Trophoblast cell (in vitro differentiated cells and primary cell): ENCODE results near the gene AR.
A peak's percentile ranks its signal among the peaks of the same experiment; 100 is the strongest.

Experiments
- DNase-seq, 2 donors: peaks; one replicate each; pipeline ENCODE4 v3.0.0-alpha.2; 2016
- H2AFZ ChIP-seq: 2 replicates; pipeline ENCODE4 v1.6.1; 2013; ENCODE audit warnings: low read length, moderate library complexity, mild to moderate bottlenecking; ENCODE audit not compliant: insufficient read depth, poor library complexity
- H2AK5ac ChIP-seq: 2 replicates; pipeline ENCODE4 v1.6.1; 2013; ENCODE audit warnings: mild to moderate bottlenecking, low read length
- H2BK120ac ChIP-seq: 2 replicates; pipeline ENCODE4 v1.6.1; 2013; ENCODE audit warnings: low read length, mild to moderate bottlenecking, moderate library complexity; ENCODE audit not compliant: insufficient read depth, poor library complexity
- H2BK12ac ChIP-seq: 2 replicates; pipeline ENCODE4 v1.6.1; 2013; ENCODE audit warnings: mild to moderate bottlenecking, low read length, moderate library complexity
- H2BK5ac ChIP-seq: 2 replicates; pipeline ENCODE4 v1.6.1; 2013; ENCODE audit warnings: low read length, low read depth, moderate library complexity, mild to moderate bottlenecking; ENCODE audit not compliant: poor library complexity
- H3K14ac ChIP-seq: 2 replicates; pipeline ENCODE4 v1.6.1; 2013; ENCODE audit warnings: mild to moderate bottlenecking, low read length
- H3K18ac ChIP-seq: 2 replicates; pipeline ENCODE4 v1.6.1; 2013; ENCODE audit warnings: mild to moderate bottlenecking, low read length
- H3K23ac ChIP-seq: 2 replicates; pipeline ENCODE4 v1.6.1; 2013; ENCODE audit warnings: low read length
- H3K27ac ChIP-seq: 2 replicates; pipeline ENCODE4 v1.5.1; 2013; ENCODE audit warnings: low read depth, mild to moderate bottlenecking, inconsistent platforms, low read length, moderate library complexity
- H3K27me3 ChIP-seq: 2 replicates; pipeline ENCODE4 v1.6.1; 2013; ENCODE audit warnings: inconsistent platforms, mild to moderate bottlenecking, low read length, moderate library complexity; ENCODE audit not compliant: insufficient read depth
- H3K36me3 ChIP-seq, 2 experiments: 1 replicate in 1 of 2; 2 replicates in 1 of 2; pipeline ENCODE4 v1.6.1; 2013; ENCODE audit warnings: low read length in 2 of 2, mild to moderate bottlenecking in 2 of 2, moderate library complexity in 1 of 2; ENCODE audit not compliant: insufficient read depth in 2 of 2, control insufficient read depth in 1 of 2
- H3K4ac ChIP-seq: 2 replicates; pipeline ENCODE4 v1.6.1; 2013; ENCODE audit warnings: low read depth, mild to moderate bottlenecking, low read length, moderate library complexity
- H3K4me1 ChIP-seq, 2 experiments: 1 replicate in 1 of 2; 2 replicates in 1 of 2; pipeline ENCODE4 v1.6.1; 2013; ENCODE audit warnings: low read length in 2 of 2, mild to moderate bottlenecking in 2 of 2, moderate library complexity in 1 of 2; ENCODE audit not compliant: insufficient read depth in 2 of 2, control insufficient read depth in 1 of 2
- H3K4me2 ChIP-seq: 2 replicates; pipeline ENCODE4 v1.6.1; 2013; ENCODE audit warnings: inconsistent platforms, mild to moderate bottlenecking, low read length, moderate library complexity
- H3K4me3 ChIP-seq: 2 replicates; pipeline ENCODE4 v1.5.1; 2013; ENCODE audit warnings: mild to moderate bottlenecking, low read depth, low read length, inconsistent platforms
- H3K79me1 ChIP-seq: one replicate; pipeline ENCODE4 v1.6.1; 2013; ENCODE audit warnings: low read length
- H3K79me2 ChIP-seq: 2 replicates; pipeline ENCODE4 v1.6.1; 2013; ENCODE audit warnings: low read length, mild to moderate bottlenecking; ENCODE audit not compliant: control insufficient read depth, insufficient read depth, poor library complexity
- H3K9ac ChIP-seq: 2 replicates; pipeline ENCODE4 v1.6.1; 2013; ENCODE audit warnings: mild to moderate bottlenecking, low read length
- H3K9me3 ChIP-seq: 2 replicates; pipeline ENCODE4 v1.6.1; 2013; ENCODE audit warnings: low read depth, mild to moderate bottlenecking, control low read depth, inconsistent platforms, low read length; ENCODE audit not compliant: insufficient read depth
- H4K12ac ChIP-seq: 2 replicates; pipeline ENCODE4 v1.6.1; 2013; ENCODE audit warnings: low read depth, mild to moderate bottlenecking, low read length, moderate library complexity
- H4K8ac ChIP-seq: 2 replicates; pipeline ENCODE4 v1.6.1; 2013; ENCODE audit warnings: low read depth, mild to moderate bottlenecking, low read length, moderate library complexity
- H4K91ac ChIP-seq: one replicate; pipeline ENCODE4 v1.6.1; 2013; ENCODE audit warnings: low read depth, mild to moderate bottlenecking, low read length, moderate library complexity
- WGBS: extraction: QIAGEN DNeasy Blood & Tissue Kit; methylation state at CpG from one replicate; pipeline ENCODE4 v1.1.7; 2013; ENCODE audit warnings: missing lambda C conversion rate; ENCODE audit not compliant: insufficient read length, insufficient coverage; ENCODE audit errors: extremely low coverage; 5-methylcytosine and 5-hydroxymethylcytosine counted together

Gene AR

GRCh38 chrX:67601771-67602170 lies 58.0 kb downstream of the AR start:
- no peak overlapping the region for H3K27ac ChIP-seq
- no peaks in the 10 kb centered on the region for H3K36me3 ChIP-seq
- no peak overlapping the region for H3K14ac ChIP-seq
- H3K79me2 ChIP-seq, result no peaks in the 10 kb centered on the region
- no peak for DNase-seq
- H3K4me2 ChIP-seq, result no peak overlapping the region
- no peak overlapping the region for H4K12ac ChIP-seq
- H3K9me3 ChIP-seq, result no peaks in the 10 kb centered on the region
- H3K18ac ChIP-seq, result no peak overlapping the region
- H2BK12ac ChIP-seq, result no peak overlapping the region
- H3K9ac ChIP-seq, result no peak overlapping the region
- H2AFZ ChIP-seq, result no peak overlapping the region
- no peak overlapping the region for H3K23ac ChIP-seq
- no peak overlapping the region for H2BK120ac ChIP-seq
- H3K79me1 ChIP-seq, result no peaks in the 10 kb centered on the region
- H3K4me1 ChIP-seq, result no peaks in the 10 kb centered on the region
- H4K91ac ChIP-seq, result no peak overlapping the region
- no peak overlapping the region for H2AK5ac ChIP-seq
- H4K8ac ChIP-seq, result no peak overlapping the region
- H2BK5ac ChIP-seq, result no peak overlapping the region
- no peaks in the 10 kb centered on the region for H3K27me3 ChIP-seq
- H3K4me3 ChIP-seq, result no peak overlapping the region
- H3K4ac ChIP-seq, result no peak overlapping the region
- no CpG with 5 or more reads among the region's 1 CpG for WGBS

- H3K23ac ChIP-seq, result no peak overlapping the region
- H3K9me3 ChIP-seq, result no peaks in the 10 kb centered on the region
- no peak overlapping the region for H4K12ac ChIP-seq
- no peak overlapping the region for H2BK120ac ChIP-seq
- no peaks in the 10 kb centered on the region for H3K27me3 ChIP-seq
- H2AK5ac ChIP-seq, result no peak overlapping the region
- H3K79me2 ChIP-seq, result no peaks in the 10 kb centered on the region
- H3K79me1 ChIP-seq, result no peaks in the 10 kb centered on the region
- H2AFZ ChIP-seq, result no peak overlapping the region
- no peaks in the 10 kb centered on the region for H3K4me1 ChIP-seq
- WGBS, result no CpG with 5 or more reads among the region's 3 CpGs
- no peak overlapping the region for H3K4ac ChIP-seq
- no peak overlapping the region for H4K8ac ChIP-seq
- no peak for DNase-seq
- peak overlapping the region; percentile 41 for H3K4me2 ChIP-seq
- H3K14ac ChIP-seq, result no peak overlapping the region
- H3K36me3 ChIP-seq, result no peaks in the 10 kb centered on the region
- no peak overlapping the region for H3K9ac ChIP-seq
- H2BK12ac ChIP-seq, result no peak overlapping the region
- H3K4me3 ChIP-seq, result no peak overlapping the region
- no peak overlapping the region for H4K91ac ChIP-seq
- H3K18ac ChIP-seq, result no peak overlapping the region
- peak overlapping the region; percentile 56 for H2BK5ac ChIP-seq
- H3K27ac ChIP-seq, result peak overlapping the region; percentile 78
Observed at GRCh38 chrX:67604979-67605703, 61.3 kb downstream of the AR start.

- no peak overlapping the region for H2BK5ac ChIP-seq
- no peaks in the 10 kb centered on the region for H3K27me3 ChIP-seq
- no peak overlapping the region for H2BK120ac ChIP-seq
- no peak overlapping the region for H3K18ac ChIP-seq
- DNase-seq, result no peak
- H4K8ac ChIP-seq, result no peak overlapping the region
- no peak overlapping the region for H2AK5ac ChIP-seq
- no peak overlapping the region for H3K23ac ChIP-seq
- H3K79me2 ChIP-seq, result no peaks in the 10 kb centered on the region
- no peak overlapping the region for H3K4ac ChIP-seq
- H2BK12ac ChIP-seq, result no peak overlapping the region
- peaks cover 0 to 4% of the 10 kb centered on the region in 2 experiments for H3K4me1 ChIP-seq
- no peak overlapping the region for H3K14ac ChIP-seq
- H3K9ac ChIP-seq, result no peak overlapping the region
- no peak overlapping the region for H4K91ac ChIP-seq
- H4K12ac ChIP-seq, result no peak overlapping the region
- H3K27ac ChIP-seq, result no peak overlapping the region
- no peak overlapping the region for H3K4me3 ChIP-seq
- H3K9me3 ChIP-seq, result no peaks in the 10 kb centered on the region
- no peaks in the 10 kb centered on the region for H3K36me3 ChIP-seq
- no CpG with 5 or more reads among the region's 1 CpG for WGBS
- H3K4me2 ChIP-seq, result no peak overlapping the region
- H2AFZ ChIP-seq, result no peak overlapping the region
- no peaks in the 10 kb centered on the region for H3K79me1 ChIP-seq
Observed at GRCh38 chrX:67607466-67607865, 63.6 kb downstream of the AR start.

- no peaks in the 10 kb centered on the region for H3K36me3 ChIP-seq
- no peak overlapping the region for H2AK5ac ChIP-seq
- no CpG with 5 or more reads among the region's 1 CpG for WGBS
Observed at GRCh38 chrX:67610282-67610681, 66.5 kb downstream of the AR start.

More at GRCh38 chrX:67610282-67610681, 66.5 kb downstream of the AR start:
- Histone ChIP-seq H3K4ac (no peak overlapping the region), H3K4me2 (no peak overlapping the region), H3K4me3 (no peak overlapping the region), H3K79me1 (no peaks in the 10 kb centered on the region), H4K91ac (no peak overlapping the region), H3K27me3 (no peaks in the 10 kb centered on the region), H4K8ac (no peak overlapping the region), H3K79me2 (no peaks in the 10 kb centered on the region), H3K14ac (no peak overlapping the region), H2BK120ac (no peak overlapping the region), H3K9me3 (no peaks in the 10 kb centered on the region), H3K27ac (no peak overlapping the region), H2AFZ (no peak overlapping the region), H3K23ac (no peak overlapping the region), H2BK12ac (no peak overlapping the region), H3K9ac (no peak overlapping the region), H3K18ac (no peak overlapping the region), H2BK5ac (no peak overlapping the region), H4K12ac (no peak overlapping the region), H3K4me1 (peaks cover 0 to 8% of the 10 kb centered on the region in 2 experiments)
- DNase-seq, result no peak
